Muscle layer of colon (tissue), 2 donors: ENCODE results near the gene GRIP2.
"Not testable (repeated sequence)": the region's sequence is repeated elsewhere in the genome, so short reads cannot be mapped to it uniquely, and the experiment has no call there.

Experiments used
- H3K27ac ChIP-seq: one replicate; pipeline ENCODE4 v1.7.0; 2013; ENCODE audit warnings: low read depth, mild to moderate bottlenecking, low read length, moderate library complexity
- H3K27me3 ChIP-seq, 2 donors: one replicate each; pipeline ENCODE4 v1.7.0; 2013; ENCODE audit warnings: low read length in 2 of 2, mild to moderate bottlenecking in 2 of 2; ENCODE audit not compliant: insufficient read depth in 2 of 2, control insufficient read depth in 1 of 2
- H3K36me3 ChIP-seq: one replicate; pipeline ENCODE4 v1.7.0; 2013; ENCODE audit warnings: mild to moderate bottlenecking, low read length; ENCODE audit not compliant: insufficient read depth
- H3K4me1 ChIP-seq: one replicate; pipeline ENCODE4 v1.7.0; 2013; ENCODE audit warnings: mild to moderate bottlenecking, low read length; ENCODE audit not compliant: insufficient read depth
- H3K4me3 ChIP-seq, 2 donors: one replicate each; pipeline ENCODE4 v1.7.0; 2013; ENCODE audit warnings: low read length in 2 of 2, low read depth in 1 of 2, mild to moderate bottlenecking in 1 of 2, moderate library complexity in 1 of 2
- H3K9ac ChIP-seq: one replicate; pipeline ENCODE4 v1.7.0; 2013; ENCODE audit warnings: low read length
- H3K9me3 ChIP-seq: one replicate; pipeline ENCODE4 v1.7.0; 2013; ENCODE audit warnings: mild to moderate bottlenecking, low read length
- donor health status: abdominal sarcoma.
- donor health status: Adenocarcinoma of cecum.

The GRIP2 gene

GRCh38 chr3:14517601-14518431 lies 22.3 kb downstream of the GRIP2 start:
- no peaks in the 10 kb centered on the region for H3K9me3 ChIP-seq
- no peaks in the 10 kb centered on the region for H3K4me1 ChIP-seq
- no peak overlapping the region for H3K9ac ChIP-seq
- no peaks in the 10 kb centered on the region for H3K36me3 ChIP-seq
- no peak overlapping the region for H3K4me3 ChIP-seq
- H3K27me3 ChIP-seq, result no peaks in the 10 kb centered on the region
- H3K27ac ChIP-seq, result no peak overlapping the region

GRCh38 chr3:14516738-14517345 lies 23.3 kb downstream of the GRIP2 start:
- no peak overlapping the region for H3K4me3 ChIP-seq
- H3K4me1 ChIP-seq, result no peaks in the 10 kb centered on the region
- no peak overlapping the region for H3K9ac ChIP-seq
- H3K27me3 ChIP-seq, result no peaks in the 10 kb centered on the region
- H3K9me3 ChIP-seq, result no peaks in the 10 kb centered on the region
- H3K27ac ChIP-seq, result no peak overlapping the region
- H3K36me3 ChIP-seq, result no peaks in the 10 kb centered on the region

DNA sequence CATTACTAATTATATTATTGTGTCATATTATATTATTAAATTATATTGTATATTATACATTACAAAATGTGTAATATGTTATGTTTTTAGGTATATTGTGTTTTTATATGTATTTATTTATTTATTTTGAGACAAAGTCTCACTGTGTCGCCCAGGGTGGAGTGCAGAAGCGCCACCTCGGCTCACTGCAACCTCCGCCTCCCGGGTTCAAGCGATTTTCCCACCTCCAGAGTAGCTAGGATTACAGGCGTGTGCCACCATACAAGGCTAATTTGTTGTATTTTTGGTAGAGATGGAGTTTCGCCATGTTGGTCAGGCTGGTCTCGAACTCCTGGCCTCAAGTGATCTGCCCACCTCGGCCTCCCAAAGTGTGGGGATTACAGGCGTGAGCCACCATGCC lies 24.6 kb downstream of the GRIP2 start:
- H3K27me3 ChIP-seq, H3K9ac ChIP-seq, H3K4me1 ChIP-seq, H3K4me3 ChIP-seq, H3K9me3 ChIP-seq, H3K36me3 ChIP-seq, H3K27ac ChIP-seq: not testable (repeated sequence)

- H3K4me3 ChIP-seq, result no peak overlapping the region
- no peaks in the 10 kb centered on the region for H3K9me3 ChIP-seq
- H3K4me1 ChIP-seq, result no peaks in the 10 kb centered on the region
- no peak overlapping the region for H3K9ac ChIP-seq
- no peak overlapping the region for H3K27ac ChIP-seq
- H3K27me3 ChIP-seq, result no peaks in the 10 kb centered on the region
- H3K36me3 ChIP-seq, result no peaks in the 10 kb centered on the region
Measured at GRCh38 chr3:14514323-14514720, 25.8 kb downstream of the GRIP2 start.

DNA sequence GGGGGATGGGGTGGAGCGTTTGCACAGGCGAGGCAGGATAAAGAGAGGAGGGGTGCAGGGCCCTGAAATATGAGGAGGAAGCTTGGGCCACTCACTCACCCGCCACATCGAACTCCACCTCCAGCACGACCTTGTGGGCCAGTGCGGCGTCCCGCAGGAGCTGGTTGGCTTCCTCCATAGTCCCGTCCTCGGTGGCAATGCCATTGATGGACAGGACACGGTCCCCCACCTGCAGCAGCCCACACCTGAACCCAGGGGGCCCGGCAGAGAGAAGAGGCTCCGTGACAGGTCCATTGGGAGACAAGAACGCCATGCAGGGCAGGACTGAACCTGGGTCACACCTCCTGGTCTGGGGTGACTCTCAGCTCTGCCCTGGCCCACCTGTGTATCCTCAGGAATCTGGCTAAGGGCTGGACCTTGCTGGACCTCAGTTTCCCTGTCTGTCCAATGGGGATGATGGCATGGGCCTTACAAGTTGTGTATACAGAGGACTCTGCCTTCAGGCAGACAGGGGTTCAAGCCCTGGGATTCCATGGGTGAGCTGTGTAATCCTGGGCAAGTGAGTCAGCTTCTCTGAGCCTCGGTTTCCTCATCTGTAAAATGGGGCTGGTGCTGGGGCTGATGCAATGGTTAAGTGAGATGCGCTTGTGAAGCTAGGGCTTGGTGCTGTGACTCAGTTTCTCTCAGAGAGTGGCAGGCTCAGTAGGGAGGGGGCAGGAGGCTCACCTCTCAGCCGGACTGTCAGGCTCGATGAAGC lies 26.4 kb downstream of the GRIP2 start:
- Histone ChIP-seq H3K9ac (no peak overlapping the region), H3K36me3 (no peaks in the 10 kb centered on the region), H3K27me3 (no peaks in the 10 kb centered on the region), H3K4me1 (no peaks in the 10 kb centered on the region), H3K4me3 (no peak overlapping the region), H3K9me3 (no peaks in the 10 kb centered on the region), H3K27ac (no peak overlapping the region)

- no peaks in the 10 kb centered on the region for H3K27me3 ChIP-seq
- no peak overlapping the region for H3K9ac ChIP-seq
- H3K9me3 ChIP-seq, result no peaks in the 10 kb centered on the region
- H3K27ac ChIP-seq, result no peak overlapping the region
- no peaks in the 10 kb centered on the region for H3K36me3 ChIP-seq
- H3K4me1 ChIP-seq, result no peaks in the 10 kb centered on the region
- no peak overlapping the region for H3K4me3 ChIP-seq
Measured at GRCh38 chr3:14512942-14513327, 27.2 kb downstream of the GRIP2 start.

GRCh38 chr3:14512281-14512941 lies 27.7 kb downstream of the GRIP2 start:
- H3K36me3 ChIP-seq, result no peaks in the 10 kb centered on the region
- no peaks in the 10 kb centered on the region for H3K27me3 ChIP-seq
- no peak overlapping the region for H3K4me3 ChIP-seq
- no peak overlapping the region for H3K27ac ChIP-seq
- H3K9me3 ChIP-seq, result no peaks in the 10 kb centered on the region
- H3K4me1 ChIP-seq, result no peaks in the 10 kb centered on the region
- no peak overlapping the region for H3K9ac ChIP-seq

GRCh38 chr3:14511623-14512280 lies 28.4 kb downstream of the GRIP2 start:
- no peaks in the 10 kb centered on the region for H3K27me3 ChIP-seq
- no peak overlapping the region for H3K9ac ChIP-seq
- no peaks in the 10 kb centered on the region for H3K4me1 ChIP-seq
- no peaks in the 10 kb centered on the region for H3K9me3 ChIP-seq
- H3K36me3 ChIP-seq, result no peaks in the 10 kb centered on the region
- H3K27ac ChIP-seq, result no peak overlapping the region
- H3K4me3 ChIP-seq, result no peak overlapping the region

DNA sequence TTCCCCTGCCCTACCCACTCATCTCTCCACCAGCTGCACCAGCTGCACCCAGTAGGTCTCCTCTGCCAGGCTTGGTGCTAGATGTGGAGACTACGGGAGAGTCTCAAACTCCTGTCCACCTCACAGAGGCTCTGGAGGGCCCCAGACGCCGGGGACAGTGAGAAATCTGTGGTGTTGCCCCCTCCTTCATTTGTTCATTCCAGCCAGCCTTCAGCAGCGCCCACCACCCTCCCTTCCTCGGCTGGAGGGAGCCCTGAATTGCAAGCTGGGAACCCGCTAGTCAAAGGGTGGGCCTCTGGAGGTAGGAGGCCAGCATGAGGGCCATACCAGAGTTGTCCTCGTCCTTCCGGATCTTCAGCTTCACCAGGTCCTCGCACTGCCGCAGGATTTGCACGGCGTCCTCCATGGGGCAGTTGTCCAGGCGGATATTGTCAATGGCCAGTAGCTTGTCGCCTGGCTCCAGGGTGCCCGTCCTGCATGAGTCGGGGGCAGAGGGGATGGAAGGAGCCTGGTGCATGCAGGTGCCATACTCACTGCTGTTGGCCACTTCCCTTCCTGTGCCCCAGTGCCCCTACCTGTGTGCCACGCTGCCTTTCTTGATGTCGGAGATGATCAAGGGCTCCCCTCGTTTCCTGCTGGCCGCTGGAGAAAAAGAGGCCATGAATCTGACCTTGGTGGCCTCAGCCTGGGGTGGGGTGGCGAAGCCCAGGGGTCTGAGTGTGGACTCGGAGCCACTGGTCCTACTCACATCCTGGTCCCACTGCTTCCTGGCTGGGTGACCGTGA lies 29.1 kb downstream of the GRIP2 start:
- Histone ChIP-seq H3K4me3 (no peak overlapping the region), H3K4me1 (no peaks in the 10 kb centered on the region), H3K27me3 (no peaks in the 10 kb centered on the region), H3K27ac (no peak overlapping the region), H3K9me3 (no peaks in the 10 kb centered on the region), H3K9ac (no peak overlapping the region), H3K36me3 (no peaks in the 10 kb centered on the region)

- no peak overlapping the region for H3K27ac ChIP-seq
- no peaks in the 10 kb centered on the region for H3K36me3 ChIP-seq
- H3K27me3 ChIP-seq, result no peaks in the 10 kb centered on the region
Measured at GRCh38 chr3:14509796-14510100, 30.4 kb downstream of the GRIP2 start.

More at GRCh38 chr3:14509796-14510100, 30.4 kb downstream of the GRIP2 start:
- no peak overlapping the region for H3K9ac ChIP-seq
- H3K9me3 ChIP-seq, result no peaks in the 10 kb centered on the region
- no peaks in the 10 kb centered on the region for H3K4me1 ChIP-seq
- no peak overlapping the region for H3K4me3 ChIP-seq
